Endothelial cell of umbilical vein (primary cell): Measurements from ENCODE around the gene INTS6L. TPM values are rescaled to one million over a fixed set of nuclear protein-coding genes. Genes with fewer than 3 reads are reported as not detected.

Source experiments
- BruUV-seq: library from RNA; stranded (reverse); fragments of 400-500 nt; replicated peaks from 2 replicates; lab custom pipeline; 2021; lab: Mats Ljungman, UMichigan
- CTCF ChIA-PET: fragments of 300-600, 350-600 bp; sonication (Branson Sonifier 250); formaldehyde crosslinking; loops from one replicate; lab custom pipeline; 2021; ENCODE audit warnings: antibody characterized with exemption, inconsistent platforms; lab: Charles Lee
- POLR2A ChIA-PET: fragments of 300-600, 350-600 bp; sonication (Branson Sonifier 250); formaldehyde crosslinking; loops from one replicate; lab custom pipeline; 2021; ENCODE audit warnings: antibody characterized with exemption, inconsistent platforms; lab: Charles Lee
- DNase-seq: peaks from one replicate; pipeline ENCODE4 v3.0.0-alpha.2; 2011; ENCODE audit warnings: low read depth, low spot score
- FAIRE-seq: peaks from 2 replicates; lab custom pipeline; 2011; peaks lifted over from hg19 to GRCh38; lab: Jason Lieb, UNC
- H2AFZ ChIP-seq: 2 replicates; pipeline ENCODE4 v1.6.0; 2012; ENCODE audit warnings: low read depth, low read length, control low read depth, inconsistent platforms
- H3K27ac ChIP-seq: 2 replicates; pipeline ENCODE4 v1.5.1; 2011; ENCODE audit warnings: low read depth, mild to moderate bottlenecking, control low read depth, low read length, moderate library complexity; ENCODE audit not compliant: insufficient read depth
- H3K27me3 ChIP-seq, 2 experiments: 2 replicates each; pipeline versions ENCODE4 v1.6.0 to v1.6.1; 2011; ENCODE audit warnings: low read length in 2 of 2, mixed read lengths in 1 of 2; ENCODE audit not compliant: control insufficient read depth in 2 of 2, insufficient read depth in 2 of 2
- H3K36me3 ChIP-seq, 2 experiments: 2 replicates in 1 of 2; 3 replicates in 1 of 2; pipeline ENCODE4 v1.5.1; 2011; ENCODE audit warnings: low read length in 2 of 2, mild to moderate bottlenecking in 1 of 2, moderate library complexity in 1 of 2; ENCODE audit not compliant: control insufficient read depth in 2 of 2, insufficient read depth in 2 of 2; ENCODE audit errors: extremely low read depth in 1 of 2
- H3K4me1 ChIP-seq: 3 replicates; pipeline ENCODE4 v1.5.1; 2011; ENCODE audit warnings: mild to moderate bottlenecking, low read length; ENCODE audit not compliant: control insufficient read depth, insufficient read depth; ENCODE audit errors: extremely low read depth
- H3K4me2 ChIP-seq: 2 replicates; pipeline ENCODE4 v1.6.1; 2011; ENCODE audit warnings: low read length, control low read depth, mixed read lengths; ENCODE audit not compliant: insufficient read depth
- H3K4me3 ChIP-seq, 3 experiments: fragments of 200-600 bp in 1 of 3; sonication (generic), shearing (Covaris generic) in 1 of 3; replicated peaks in 1 of 3; 2 replicates each; pipeline ENCODE4 v1.5.1; 2011 to 2016; ENCODE audit warnings: control low read depth in 3 of 3, low read length in 3 of 3, mild to moderate bottlenecking in 2 of 3, inconsistent platforms in 1 of 3, low read depth in 1 of 3, moderate library complexity in 1 of 3; ENCODE audit not compliant: insufficient read depth in 1 of 3
- H3K79me2 ChIP-seq: 2 replicates; pipeline ENCODE4 v1.6.0; 2012; ENCODE audit warnings: low read length, inconsistent platforms; ENCODE audit not compliant: control insufficient read depth, insufficient read depth
- H3K9ac ChIP-seq: replicated peaks from 2 replicates; pipeline ENCODE3; 2011; ENCODE audit warnings: low read length, control low read depth; ENCODE audit not compliant: insufficient read depth; ENCODE audit errors: extremely low read depth
- H3K9me1 ChIP-seq: replicated peaks from 3 replicates; pipeline ENCODE4 v1.6.0; 2011; ENCODE audit warnings: mild to moderate bottlenecking, low read length; ENCODE audit not compliant: control insufficient read depth, insufficient read depth; ENCODE audit errors: extremely low read depth
- H3K9me3 ChIP-seq: replicated peaks from 2 replicates; pipeline ENCODE4 v1.5.1; 2012; ENCODE audit warnings: low read length, inconsistent platforms; ENCODE audit not compliant: control insufficient read depth, insufficient read depth
- H4K20me1 ChIP-seq: replicated peaks from 2 replicates; pipeline ENCODE3; 2011; ENCODE audit warnings: mild to moderate bottlenecking, low read length; ENCODE audit not compliant: control insufficient read depth, insufficient read depth; ENCODE audit errors: extremely low read depth
- CTCF ChIP-seq, 2 donors: IDR thresholded peaks; 1 replicate in 1 of 2; 2 replicates in 1 of 2; pipeline ENCODE4 v1.5.1; 2011; ENCODE audit warnings: low read length in 2 of 2, mild to moderate bottlenecking in 2 of 2, moderate library complexity in 2 of 2, control low read depth in 1 of 2, inconsistent platforms in 1 of 2, low read depth in 1 of 2; ENCODE audit not compliant: insufficient read depth in 1 of 2; ENCODE audit errors: extremely low read depth in 1 of 2
- EZH2 ChIP-seq: IDR thresholded peaks from 2 replicates; pipeline ENCODE4 v1.6.1; 2012; ENCODE audit warnings: borderline replicate concordance, low read depth, mild to moderate bottlenecking, moderate library complexity, low read length, inconsistent platforms; ENCODE audit not compliant: severe bottlenecking
- FOS ChIP-seq: IDR thresholded peaks from 2 replicates; pipeline ENCODE4 v1.6.1; 2011; ENCODE audit warnings: mild to moderate bottlenecking, low read length, moderate library complexity, borderline replicate concordance; ENCODE audit not compliant: insufficient read depth
- GATA2 ChIP-seq: IDR thresholded peaks from 2 replicates; pipeline ENCODE4 v1.7.0; 2011; ENCODE audit warnings: low read depth, mild to moderate bottlenecking, moderate library complexity, mixed read lengths, low read length; ENCODE audit not compliant: insufficient read length, insufficient read depth
- JUN ChIP-seq: IDR thresholded peaks from 2 replicates; pipeline ENCODE4 v1.6.1; 2011; ENCODE audit warnings: borderline replicate concordance, low read depth; ENCODE audit not compliant: insufficient read length, insufficient read depth
- MAX ChIP-seq: IDR thresholded peaks from 2 replicates; pipeline ENCODE4 v1.6.1; 2011; ENCODE audit not compliant: insufficient read depth, insufficient read length
- MYC ChIP-seq: IDR thresholded peaks from one replicate; pipeline ENCODE4 v1.6.1; 2011; ENCODE audit warnings: mild to moderate bottlenecking, low read depth, low read length
- POLR2A ChIP-seq: IDR thresholded peaks from 2 replicates; pipeline ENCODE4 v1.6.1; 2012; ENCODE audit warnings: low read depth, mild to moderate bottlenecking, control low read depth, low read length
- POLR2AphosphoS5 ChIP-seq: IDR thresholded peaks from 2 replicates; pipeline ENCODE4 v1.6.1; 2012; ENCODE audit warnings: low read depth, mild to moderate bottlenecking, control low read depth, low read length, moderate library complexity; ENCODE audit not compliant: insufficient read depth
- dilution Hi-C: fragments of 300-500 bp; cut with MboI; formaldehyde crosslinking; loops from one replicate; pipeline ENCODE4 v1.15.0; 2019; ENCODE audit warnings: low sequenced_read_pairs; ENCODE audit not compliant: extremely low pct_ligation_motif_present
- intact Hi-C: fragments of 100-400 bp; cut with micrococcal nuclease; formaldehyde crosslinking; loops from one replicate; pipeline ENCODE4 v1.10.0; 2022
- polyA plus RNA-seq, 4 experiments: library from polyadenylated mRNA; depleted of rRNA in 3 of 4; stranded (reverse) in 3 of 4; unstranded in 1 of 4; fragments of >200 nt; gene quantifications; 2 replicates each; pipeline versions ENCODE4 v1.2.1 to v1.2.3, GENCODE V29; 2011 to 2012; ENCODE audit warnings: missing spikeins in 1 of 4
- total RNA-seq: library from RNA; stranded (reverse); gene quantifications from 2 replicates; pipeline ENCODE4 v1.2.3, GENCODE V29; 2021

The INTS6L gene
- total and polyA plus RNA-seq, 2 donors (not counting 3 experiments of a cell fraction or from before 2014, with no cell fraction given), result 5.2 to 7.5 TPM

GRCh38 chrX:135585153-135585552 lies 64.7 kb downstream of the INTS6L start:
- POLR2A ChIA-PET, result no interaction called here
- Histone ChIP-seq H3K79me2 (no peaks in the 10 kb centered on the region), H3K4me1 (no peaks in the 10 kb centered on the region), H3K9me3 (no peaks in the 10 kb centered on the region), H3K27me3 (no peaks in the 10 kb centered on the region), H2AFZ (no peak overlapping the region), H4K20me1 (no peaks in the 10 kb centered on the region), H3K4me3 (no peak overlapping the region), H3K4me2 (no peak overlapping the region), H3K9ac (no peak overlapping the region), H3K9me1 (no peaks in the 10 kb centered on the region), H3K27ac (no peak overlapping the region), H3K36me3 (no peaks in the 10 kb centered on the region)
- intact Hi-C loops (no loop called here), dilution Hi-C loops (no loop called here)
- FAIRE-seq (no peak), DNase-seq (no peak)
- CTCF ChIA-PET, result no interaction called here
- TF ChIP-seq EZH2 (no peak), JUN (no peak), POLR2A (no peak), GATA2 (no peak), MAX (no peak), POLR2AphosphoS5 (no peak), CTCF (IDR thresholded peaks at IDR 0.05; ENCODE audit: extremely low read depth in 1 of 2, insufficient read depth in 1 of 2, low read depth in 1 of 2, low read length in 2 of 2) (no peak), FOS (no peak), MYC (no peak)
- no TSS peak for BruUV-seq
